Measurements from ENCODE around the gene TMEM273.

Gene TMEM273

DNA sequence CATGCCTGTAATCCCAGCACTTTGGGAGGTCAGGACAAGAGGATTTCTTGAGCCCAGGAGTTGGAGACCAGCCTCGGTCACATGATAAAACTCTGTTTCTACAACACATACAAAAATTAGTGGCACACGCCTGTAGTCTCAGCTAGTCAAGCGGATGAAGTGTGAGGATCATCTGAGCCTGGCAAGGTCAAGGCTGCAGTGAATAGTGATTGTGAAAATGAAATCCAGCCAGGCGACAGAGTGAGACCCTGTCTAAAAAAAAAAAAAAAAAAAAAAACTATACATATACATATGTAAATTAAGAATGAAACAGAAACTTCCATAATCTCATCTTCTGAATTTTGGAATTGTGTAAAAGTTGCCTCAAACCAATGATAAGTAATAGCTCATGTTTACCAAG is 36.2 kb downstream of the TMEM273 start:
- TF ChIP-seq, protein P1, sequence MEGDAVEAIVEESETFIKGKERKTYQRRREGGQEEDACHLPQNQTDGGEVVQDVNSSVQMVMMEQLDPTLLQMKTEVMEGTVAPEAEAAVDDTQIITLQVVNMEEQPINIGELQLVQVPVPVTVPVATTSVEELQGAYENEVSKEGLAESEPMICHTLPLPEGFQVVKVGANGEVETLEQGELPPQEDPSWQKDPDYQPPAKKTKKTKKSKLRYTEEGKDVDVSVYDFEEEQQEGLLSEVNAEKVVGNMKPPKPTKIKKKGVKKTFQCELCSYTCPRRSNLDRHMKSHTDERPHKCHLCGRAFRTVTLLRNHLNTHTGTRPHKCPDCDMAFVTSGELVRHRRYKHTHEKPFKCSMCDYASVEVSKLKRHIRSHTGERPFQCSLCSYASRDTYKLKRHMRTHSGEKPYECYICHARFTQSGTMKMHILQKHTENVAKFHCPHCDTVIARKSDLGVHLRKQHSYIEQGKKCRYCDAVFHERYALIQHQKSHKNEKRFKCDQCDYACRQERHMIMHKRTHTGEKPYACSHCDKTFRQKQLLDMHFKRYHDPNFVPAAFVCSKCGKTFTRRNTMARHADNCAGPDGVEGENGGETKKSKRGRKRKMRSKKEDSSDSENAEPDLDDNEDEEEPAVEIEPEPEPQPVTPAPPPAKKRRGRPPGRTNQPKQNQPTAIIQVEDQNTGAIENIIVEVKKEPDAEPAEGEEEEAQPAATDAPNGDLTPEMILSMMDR (IDR thresholded peaks at IDR 0.05; ENCODE audit: borderline replicate concordance, insufficient read depth, low read depth, low read length), result no peak
- no peak overlapping the region for H3K4me3 ChIP-seq (ENCODE audit: low read depth, low read length)

DNA sequence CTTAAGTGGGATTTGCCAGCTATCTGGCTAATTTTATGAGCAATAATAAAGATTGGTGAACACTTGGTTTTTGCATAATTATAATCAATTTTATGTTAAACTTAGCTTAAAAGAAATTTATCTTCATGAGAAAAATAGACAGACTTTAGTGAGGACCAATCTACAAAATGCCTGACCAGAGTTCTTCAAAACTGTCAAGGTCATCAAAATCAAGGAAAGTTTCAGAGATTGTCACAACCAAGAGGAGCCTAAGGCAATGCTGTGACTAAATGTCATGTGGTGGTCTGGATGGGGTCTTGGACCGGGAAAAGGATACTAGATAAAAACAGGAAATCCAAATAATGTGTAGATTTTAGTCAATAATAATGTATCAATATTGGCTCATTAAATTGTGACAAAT is 36.7 kb downstream of the TMEM273 start:
- TF ChIP-seq, protein P1 (IDR thresholded peaks at IDR 0.05; ENCODE audit: borderline replicate concordance, insufficient read depth, low read depth, low read length), result no peak
- H3K4me3 ChIP-seq (ENCODE audit: low read depth, low read length), result no peak overlapping the region

DNA sequence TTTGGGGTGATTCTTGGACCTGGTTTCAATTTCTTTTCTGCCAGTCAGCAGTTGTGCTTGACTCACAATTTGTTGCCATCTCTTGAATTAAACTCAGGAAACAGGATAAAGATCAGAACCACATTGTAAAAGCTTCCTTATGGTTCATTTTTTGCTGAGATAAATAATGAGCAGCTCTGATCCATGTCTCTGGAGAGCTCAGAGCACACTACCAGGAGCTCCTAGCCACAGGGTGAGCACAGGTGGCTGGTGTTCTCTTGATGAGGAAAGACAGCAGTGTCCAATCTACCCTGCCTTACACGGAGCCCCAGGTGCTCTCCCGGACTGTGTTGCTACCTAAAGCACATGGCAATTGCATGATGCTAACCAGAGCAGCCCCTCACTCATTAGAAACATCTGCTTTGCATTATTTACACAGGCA is 37.2 kb downstream of the TMEM273 start:
- H3K4me3 ChIP-seq (ENCODE audit: low read depth, low read length), result no peak overlapping the region
- TF ChIP-seq, protein P1 (IDR thresholded peaks at IDR 0.05; ENCODE audit: borderline replicate concordance, insufficient read depth, low read depth, low read length), result no peak

DNA sequence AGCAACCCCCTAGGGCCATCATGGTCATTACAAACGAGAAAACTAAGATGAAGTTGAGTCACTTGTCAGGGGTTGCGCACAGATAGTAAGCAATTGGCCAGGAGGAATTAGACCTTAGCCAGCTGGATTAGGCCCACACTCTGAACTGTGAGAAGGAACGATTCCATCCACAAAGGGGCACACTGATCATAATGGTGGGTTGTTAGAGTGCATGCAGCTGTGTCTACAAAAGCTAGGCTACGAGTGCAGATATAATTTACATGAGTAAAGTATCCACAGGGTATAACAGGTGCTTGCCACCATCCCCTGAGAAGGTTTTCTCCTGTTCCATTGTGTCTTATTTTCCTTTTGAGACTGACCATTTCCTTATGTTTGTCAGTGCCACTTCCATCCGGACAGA is 37.8 kb downstream of the TMEM273 start:
- H3K4me3 ChIP-seq (ENCODE audit: low read depth, low read length), result no peak overlapping the region
- TF ChIP-seq, protein P1 (IDR thresholded peaks at IDR 0.05; ENCODE audit: borderline replicate concordance, insufficient read depth, low read depth, low read length), result no peak

DNA sequence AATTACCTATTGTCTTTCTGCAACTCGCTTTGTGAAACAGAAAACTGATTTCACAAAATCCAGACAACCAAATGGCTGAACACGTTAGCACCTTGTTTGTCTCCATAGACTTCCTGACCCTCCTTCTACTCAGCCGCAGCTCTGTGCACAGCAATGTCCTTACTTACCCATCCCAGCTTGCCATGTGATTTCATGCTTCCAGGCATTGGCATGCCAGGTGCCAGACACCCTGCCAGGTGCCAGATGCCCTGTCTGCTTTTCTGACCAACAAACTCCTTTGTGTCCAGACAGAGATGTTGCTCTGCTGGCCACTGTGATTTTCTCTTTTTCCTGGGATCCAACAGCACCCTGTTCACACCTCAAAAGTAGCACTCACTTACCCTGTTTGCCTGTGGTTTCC is 38.3 kb downstream of the TMEM273 start:
- no peak overlapping the region for H3K4me3 ChIP-seq (ENCODE audit: low read depth, low read length)
- TF ChIP-seq, protein P1 (IDR thresholded peaks at IDR 0.05; ENCODE audit: borderline replicate concordance, insufficient read depth, low read depth, low read length), result no peak

DNA sequence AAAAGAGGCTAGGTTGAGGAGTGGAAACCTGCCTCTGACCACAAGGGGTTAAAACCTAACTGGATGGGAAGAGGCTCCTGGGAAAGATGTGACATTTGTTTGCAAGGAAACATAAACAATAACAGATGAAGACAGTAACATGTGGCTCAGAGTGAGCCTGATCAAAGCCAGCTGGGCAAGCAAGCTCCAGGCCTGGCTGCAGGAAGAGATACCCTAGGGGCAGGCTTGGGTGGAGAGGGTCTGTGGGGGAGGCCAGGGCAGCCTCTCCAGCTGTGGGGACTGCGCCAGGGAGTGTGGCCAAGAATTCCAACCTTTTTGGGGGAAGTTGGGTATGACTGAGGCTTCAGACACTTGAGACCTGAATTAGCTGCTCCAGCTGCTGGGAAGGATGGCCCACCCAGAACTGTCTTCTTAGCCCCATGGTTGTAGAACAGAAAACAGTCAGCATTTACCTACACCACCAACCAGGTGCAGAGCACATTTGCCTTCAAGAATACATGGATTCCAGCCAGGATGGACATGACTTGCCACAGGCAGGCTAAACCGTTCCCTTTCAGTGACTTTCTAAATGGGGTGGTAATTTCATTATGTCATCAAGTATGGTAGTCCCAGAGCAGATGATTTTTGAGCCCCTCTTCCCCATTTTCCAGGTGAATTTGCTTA is 44.0 kb downstream of the TMEM273 start:
- no peak overlapping the region for H3K4me3 ChIP-seq (ENCODE audit: low read depth, low read length)
- TF ChIP-seq, protein P1 (IDR thresholded peaks at IDR 0.05; ENCODE audit: borderline replicate concordance, insufficient read depth, low read depth, low read length), result no peak

DNA sequence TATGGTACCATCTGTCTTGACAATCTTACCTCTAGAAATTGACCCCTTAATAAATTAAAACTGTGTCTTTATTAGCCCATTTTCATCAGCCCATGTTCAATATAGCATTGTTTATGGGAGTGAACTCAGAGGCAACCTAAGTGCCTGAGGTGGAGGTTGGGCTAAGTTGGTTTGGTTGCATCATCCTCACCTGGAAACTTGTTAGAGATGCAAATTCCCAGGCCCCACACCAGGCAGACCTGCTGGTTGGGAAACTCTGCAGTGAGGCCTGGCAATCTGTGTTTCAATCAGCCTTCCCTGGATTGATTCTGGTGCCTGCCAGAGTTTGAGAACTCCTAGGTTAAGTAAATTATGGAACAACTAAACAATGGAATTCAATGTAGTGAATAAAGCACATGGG is 44.9 kb downstream of the TMEM273 start:
- H3K4me3 ChIP-seq (ENCODE audit: low read depth, low read length), result no peak overlapping the region
- TF ChIP-seq, protein P1 (IDR thresholded peaks at IDR 0.05; ENCODE audit: borderline replicate concordance, insufficient read depth, low read depth, low read length), result no peak

Data from GM12875 (cell line).